OCI-LY7 (cell line): Measurements from ENCODE around the gene ADGRD1.

ENCODE experiments used
- CTCF ChIP-seq: fragments of 200-600 bp; sonication (generic); conservative IDR thresholded peaks from 2 replicates; pipeline ENCODE4 v1.5.1; 2014; ENCODE audit warnings: mild to moderate bottlenecking, antibody characterized with exemption, low read length, moderate library complexity, mixed read lengths
- EZH2phosphoT487 ChIP-seq: fragments of 200-600 bp; sonication (generic); IDR thresholded peaks from 2 replicates; pipeline ENCODE4 v1.6.1; 2018; ENCODE audit warnings: low read depth, borderline replicate concordance, mild to moderate bottlenecking, mixed run types, antibody characterized with exemption, low read length, moderate library complexity, mixed read lengths

GRCh38 chr12:131018808-131019397, 65.2 kb downstream of the ADGRD1 start:
- TF ChIP-seq CTCF, result no peak
- TF ChIP-seq EZH2phosphoT487, result no peak
